Sigmoid colon (tissue), 7 donors: Measurements from ENCODE around the gene HOXC9. TPM values are rescaled to one million over a fixed set of nuclear protein-coding genes. Genes with fewer than 3 reads are reported as not detected.

Experiments used
- DNase-seq: peaks from one replicate; pipeline ENCODE4 v3.0.0-alpha.2; 2019
- H3K27ac ChIP-seq, 4 donors: fragments of 200-600 bp; sonication (generic); one replicate each; pipeline ENCODE4 v1.5.1; 2016 to 2019; ENCODE audit warnings: mild to moderate bottlenecking in 1 of 4
- H3K27me3 ChIP-seq, 3 donors: fragments of 200-600 bp; sonication (generic); one replicate each; pipeline ENCODE4 v1.5.1; 2019; ENCODE audit warnings: mild to moderate bottlenecking in 1 of 3
- H3K36me3 ChIP-seq, 4 donors: fragments of 200-600 bp; sonication (generic); one replicate each; pipeline ENCODE4 v1.5.1; 2016 to 2019
- H3K4me1 ChIP-seq, 4 donors: fragments of 200-600 bp; sonication (generic); one replicate each; pipeline ENCODE4 v1.5.1; 2017 to 2019
- H3K4me3 ChIP-seq, 4 donors: fragments of 200-600 bp; sonication (generic); one replicate each; pipeline ENCODE4 v1.5.1; 2017 to 2019; ENCODE audit warnings: mild to moderate bottlenecking in 2 of 4, moderate library complexity in 1 of 4
- H3K9me3 ChIP-seq, 4 donors: fragments of 200-600 bp in 3 of 4; sonication (generic) in 3 of 4; one replicate each; pipeline versions ENCODE4 v1.5.1 to v1.6.1; 2013 to 2019
- EP300 ChIP-seq, 4 donors: sonication (generic); formaldehyde crosslinking; IDR thresholded peaks; one replicate each; pipeline ENCODE4 v1.6.1; 2017; ENCODE audit warnings: antibody characterized with exemption in 4 of 4
- POLR2A ChIP-seq, 2 donors: fragments of 450-650 bp; IDR thresholded peaks; one replicate each; pipeline ENCODE4 v1.6.1; 2016; ENCODE audit warnings: antibody characterized with exemption in 2 of 2, mild to moderate bottlenecking in 2 of 2, moderate library complexity in 2 of 2
- POLR2AphosphoS5 ChIP-seq, 4 donors: sonication (generic); formaldehyde crosslinking; IDR thresholded peaks; one replicate each; pipeline ENCODE4 v1.6.1; 2017; ENCODE audit warnings: antibody characterized with exemption in 4 of 4
- WGBS, 2 donors: extraction: QIAGEN DNeasy Blood & Tissue Kit; methylation state at CpG; one replicate each; pipeline ENCODE4 v1.1.7; 2013; 5-methylcytosine and 5-hydroxymethylcytosine counted together
- intact Hi-C: fragments of 100-400 bp; cut with DNase I; formaldehyde crosslinking; loops from one replicate; pipeline ENCODE4 v1.15.1; 2023
- polyA plus RNA-seq, 3 donors: library from polyadenylated mRNA; stranded (reverse); fragments of 200-250 nt; gene quantifications; one replicate each; pipeline ENCODE4 v1.2.3, GENCODE V29; 2013
- total RNA-seq, 4 donors: library from RNA; depleted of rRNA; stranded (reverse); fragments of >200 nt; gene quantifications; one replicate each; pipeline ENCODE4 v1.1.0, GENCODE V29; 2016
- TF ChIP-seq, protein P1 (sequence below), 4 experiments: fragments of 450-650 bp in 3 of 4; fragments of 200-600 bp in 1 of 4; IDR thresholded peaks; one replicate each; pipeline ENCODE4 v1.5.1; 2016 to 2019; ENCODE audit warnings: antibody characterized with exemption in 4 of 4, mild to moderate bottlenecking in 3 of 4, moderate library complexity in 2 of 4
- donor health status: healthy with polysubstance abuse.
- donor health status: Bipolar disorder and iron deficiency.
- donor health status: healthy.

The HOXC9 gene
- total and polyA plus RNA-seq, 7 donors = 0.04 TPM; not detected in 6

DNA sequence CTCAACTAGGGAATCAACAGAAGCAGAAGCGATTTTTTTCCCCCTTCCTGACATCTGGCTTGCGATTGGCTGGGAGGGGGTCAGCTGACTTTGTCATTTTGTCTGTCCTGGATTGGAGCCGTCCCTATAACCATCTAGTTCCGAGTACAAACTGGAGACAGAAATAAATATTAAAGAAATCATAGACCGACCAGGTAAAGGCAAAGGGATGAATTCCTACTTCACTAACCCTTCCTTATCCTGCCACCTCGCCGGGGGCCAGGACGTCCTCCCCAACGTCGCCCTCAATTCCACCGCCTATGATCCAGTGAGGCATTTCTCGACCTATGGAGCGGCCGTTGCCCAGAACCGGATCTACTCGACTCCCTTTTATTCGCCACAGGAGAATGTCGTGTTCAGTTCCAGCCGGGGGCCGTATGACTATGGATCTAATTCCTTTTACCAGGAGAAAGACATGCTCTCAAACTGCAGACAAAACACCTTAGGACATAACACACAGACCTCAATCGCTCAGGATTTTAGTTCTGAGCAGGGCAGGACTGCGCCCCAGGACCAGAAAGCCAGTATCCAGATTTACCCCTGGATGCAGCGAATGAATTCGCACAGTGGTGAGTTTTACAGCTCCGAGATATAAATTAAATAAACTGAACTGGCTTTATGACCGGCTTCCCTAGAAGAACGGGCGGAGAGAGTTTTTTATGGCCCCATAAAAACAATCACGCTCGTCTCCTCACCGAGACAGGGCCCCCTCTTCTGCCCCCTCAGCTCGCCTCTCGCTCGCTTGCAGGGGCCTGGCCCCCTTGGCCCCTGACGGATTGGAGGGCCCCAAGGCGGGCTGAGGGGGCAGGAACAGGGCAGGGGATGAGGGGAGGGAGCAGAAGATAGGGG, 28.6 kb downstream of the HOXC9 start, which contains the start of gene HOXC6:
TSS of gene HOXC6 (plus strand) at position 127 of the 888 bp plus-strand sequence. CDS start at position 209, 82 bp downstream.
- no peaks in the 10 kb centered on the region for H3K36me3 ChIP-seq
- H3K27me3 ChIP-seq = peaks cover 67 to 100% (median 99%) of the 10 kb centered on the region in 3 donors
- intact Hi-C loops = no loop called here
- no peak for DNase-seq
- H3K4me1 ChIP-seq = peaks cover 0 to 31% (median 25%) of the 10 kb centered on the region in 4 donors
- peak within 1 kb of the TSS in 2 of 4 donors; percentile 7 to 18 for H3K4me3 ChIP-seq
- WGBS, 2 donors = 3 to 5% methylated on average over 36 of the region's 36 CpGs
- no peak within 1 kb of the TSS for H3K27ac ChIP-seq
- TF ChIP-seq POLR2AphosphoS5 (IDR thresholded peaks at IDR 0.05) (no peak), EP300 (IDR thresholded peaks at IDR 0.05) (no peak), POLR2A (IDR thresholded peaks at IDR 0.05) (no peak)
- TF ChIP-seq, protein P1, sequence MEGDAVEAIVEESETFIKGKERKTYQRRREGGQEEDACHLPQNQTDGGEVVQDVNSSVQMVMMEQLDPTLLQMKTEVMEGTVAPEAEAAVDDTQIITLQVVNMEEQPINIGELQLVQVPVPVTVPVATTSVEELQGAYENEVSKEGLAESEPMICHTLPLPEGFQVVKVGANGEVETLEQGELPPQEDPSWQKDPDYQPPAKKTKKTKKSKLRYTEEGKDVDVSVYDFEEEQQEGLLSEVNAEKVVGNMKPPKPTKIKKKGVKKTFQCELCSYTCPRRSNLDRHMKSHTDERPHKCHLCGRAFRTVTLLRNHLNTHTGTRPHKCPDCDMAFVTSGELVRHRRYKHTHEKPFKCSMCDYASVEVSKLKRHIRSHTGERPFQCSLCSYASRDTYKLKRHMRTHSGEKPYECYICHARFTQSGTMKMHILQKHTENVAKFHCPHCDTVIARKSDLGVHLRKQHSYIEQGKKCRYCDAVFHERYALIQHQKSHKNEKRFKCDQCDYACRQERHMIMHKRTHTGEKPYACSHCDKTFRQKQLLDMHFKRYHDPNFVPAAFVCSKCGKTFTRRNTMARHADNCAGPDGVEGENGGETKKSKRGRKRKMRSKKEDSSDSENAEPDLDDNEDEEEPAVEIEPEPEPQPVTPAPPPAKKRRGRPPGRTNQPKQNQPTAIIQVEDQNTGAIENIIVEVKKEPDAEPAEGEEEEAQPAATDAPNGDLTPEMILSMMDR (IDR thresholded peaks at IDR 0.05) = no peak
- no peaks in the 10 kb centered on the region for H3K9me3 ChIP-seq

DNA sequence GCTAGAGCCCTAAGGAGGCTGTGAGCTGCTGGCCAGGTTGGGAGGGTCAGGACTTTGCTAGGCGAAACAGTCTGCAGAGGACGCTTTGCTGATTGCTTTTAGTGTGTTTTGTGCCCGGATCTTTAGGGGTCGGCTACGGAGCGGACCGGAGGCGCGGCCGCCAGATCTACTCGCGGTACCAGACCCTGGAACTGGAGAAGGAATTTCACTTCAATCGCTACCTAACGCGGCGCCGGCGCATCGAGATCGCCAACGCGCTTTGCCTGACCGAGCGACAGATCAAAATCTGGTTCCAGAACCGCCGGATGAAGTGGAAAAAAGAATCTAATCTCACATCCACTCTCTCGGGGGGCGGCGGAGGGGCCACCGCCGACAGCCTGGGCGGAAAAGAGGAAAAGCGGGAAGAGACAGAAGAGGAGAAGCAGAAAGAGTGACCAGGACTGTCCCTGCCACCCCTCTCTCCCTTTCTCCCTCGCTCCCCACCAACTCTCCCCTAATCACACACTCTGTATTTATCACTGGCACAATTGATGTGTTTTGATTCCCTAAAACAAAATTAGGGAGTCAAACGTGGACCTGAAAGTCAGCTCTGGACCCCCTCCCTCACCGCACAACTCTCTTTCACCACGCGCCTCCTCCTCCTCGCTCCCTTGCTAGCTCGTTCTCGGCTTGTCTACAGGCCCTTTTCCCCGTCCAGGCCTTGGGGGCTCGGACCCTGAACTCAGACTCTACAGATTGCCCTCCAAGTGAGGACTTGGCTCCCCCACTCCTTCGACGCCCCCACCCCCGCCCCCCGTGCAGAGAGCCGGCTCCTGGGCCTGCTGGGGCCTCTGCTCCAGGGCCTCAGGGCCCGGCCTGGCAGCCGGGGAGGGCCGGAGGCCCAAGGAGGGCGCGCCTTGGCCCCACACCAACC, 29.8 kb downstream of the HOXC9 start:
- Histone ChIP-seq H3K9me3 (no peaks in the 10 kb centered on the region), H3K27ac (no peak overlapping the region), H3K4me1 (peaks cover 0 to 42% (median 34%) of the 10 kb centered on the region in 4 donors), H3K4me3 (no peak overlapping the region), H3K27me3 (peaks cover 65 to 100% (median 99%) of the 10 kb centered on the region in 3 donors), H3K36me3 (no peaks in the 10 kb centered on the region)
- intact Hi-C loops = loop anchor here (5.0 kb wide), 1 partner anchor 98 kb away; no protein-coding TSS in a partner anchor
- TF ChIP-seq, protein P1 (IDR thresholded peaks at IDR 0.05) = no peak
- WGBS, 2 donors = 19 to 26% methylated on average over 53 of the region's 53 CpGs
- DNase-seq = no peak

DNA sequence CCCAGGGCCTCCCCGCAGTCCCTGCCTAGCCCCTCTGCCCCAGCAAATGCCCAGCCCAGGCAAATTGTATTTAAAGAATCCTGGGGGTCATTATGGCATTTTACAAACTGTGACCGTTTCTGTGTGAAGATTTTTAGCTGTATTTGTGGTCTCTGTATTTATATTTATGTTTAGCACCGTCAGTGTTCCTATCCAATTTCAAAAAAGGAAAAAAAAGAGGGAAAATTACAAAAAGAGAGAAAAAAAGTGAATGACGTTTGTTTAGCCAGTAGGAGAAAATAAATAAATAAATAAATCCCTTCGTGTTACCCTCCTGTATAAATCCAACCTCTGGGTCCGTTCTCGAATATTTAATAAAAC, 30.5 kb downstream of the HOXC9 start:
- intact Hi-C loops = loop anchor here (5.0 kb wide), 1 partner anchor 97 kb away; no protein-coding TSS in a partner anchor
- WGBS, 2 donors = 24 to 29% methylated on average over 7 of the region's 7 CpGs
- H3K27ac ChIP-seq = no peak overlapping the region
- no peak for DNase-seq
- TF ChIP-seq POLR2A (IDR thresholded peaks at IDR 0.05) = no peak
- no peak for TF ChIP-seq EP300 (IDR thresholded peaks at IDR 0.05)
- TF ChIP-seq, protein P1 (IDR thresholded peaks at IDR 0.05) = no peak
- no peak for TF ChIP-seq POLR2AphosphoS5 (IDR thresholded peaks at IDR 0.05)
- H3K36me3 ChIP-seq = no peaks in the 10 kb centered on the region
- no peaks in the 10 kb centered on the region for H3K9me3 ChIP-seq
- H3K27me3 ChIP-seq = peaks cover 69 to 100% (median 99%) of the 10 kb centered on the region in 3 donors
- H3K4me3 ChIP-seq = no peak overlapping the region
- peaks cover 0 to 42% (median 34%) of the 10 kb centered on the region in 4 donors for H3K4me1 ChIP-seq

DNA sequence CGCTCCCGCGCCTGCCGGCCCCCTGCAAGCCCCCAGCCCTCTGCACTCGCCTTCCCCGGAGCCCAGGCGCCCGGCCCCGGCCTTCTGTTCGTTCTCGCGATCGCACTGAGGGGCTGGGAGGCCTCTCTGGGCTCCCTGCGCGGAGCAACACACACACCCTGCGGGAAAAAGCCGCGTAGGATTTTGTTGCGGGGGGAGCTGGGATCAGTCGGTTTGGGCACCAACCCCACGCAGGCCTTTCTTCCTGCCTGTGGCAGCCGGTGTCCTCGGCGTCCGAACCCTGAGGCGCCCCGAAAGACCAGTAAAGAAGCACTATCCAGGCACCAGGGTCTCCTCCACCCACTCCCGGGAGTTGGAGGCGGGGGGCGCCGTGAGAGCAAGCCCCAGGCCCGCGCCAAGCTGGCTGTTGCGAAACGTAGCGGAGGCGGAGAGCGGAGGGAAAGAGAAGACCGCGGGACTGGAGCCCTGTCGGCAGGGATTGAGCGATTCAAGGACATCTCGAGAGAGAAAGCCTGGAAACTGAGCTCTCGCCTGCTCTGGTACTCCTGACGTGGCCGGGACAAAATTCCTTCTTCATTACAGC, 31.0 kb downstream of the HOXC9 start:
- WGBS, 2 donors = 9 to 19% methylated on average over 46 of the region's 46 CpGs
- DNase-seq = no peak
- H3K4me1 ChIP-seq = peaks cover 0 to 42% (median 34%) of the 10 kb centered on the region in 4 donors

More for the DNA sequence above, 31.0 kb downstream of the HOXC9 start:
- intact Hi-C loops = loop anchor here (5.0 kb wide), 1 partner anchor 96 kb away; no protein-coding TSS in a partner anchor
- H3K36me3 ChIP-seq = no peaks in the 10 kb centered on the region
- TF ChIP-seq, protein P1 (IDR thresholded peaks at IDR 0.05) = no peak
- TF ChIP-seq EP300 (IDR thresholded peaks at IDR 0.05) = no peak
- no peak for TF ChIP-seq POLR2AphosphoS5 (IDR thresholded peaks at IDR 0.05)
- TF ChIP-seq POLR2A (IDR thresholded peaks at IDR 0.05) = no peak
- H3K9me3 ChIP-seq = no peaks in the 10 kb centered on the region
- no peak overlapping the region for H3K4me3 ChIP-seq
- peaks cover 67 to 100% (median 96%) of the 10 kb centered on the region in 3 donors for H3K27me3 ChIP-seq
- H3K27ac ChIP-seq = peak overlapping the region in 1 of 4 donors; percentile 11
